K562 (cell line): ENCODE measurements around the gene FAM83D. TPM values are rescaled to one million over a fixed set of nuclear protein-coding genes. Genes with fewer than 3 reads are reported as not detected.
A peak's percentile ranks its signal among the peaks of the same experiment; 100 is the strongest.

Source experiments
- ATAC-seq: fragments of 200-7000 bp; cut with Tn5 transposase; 3 replicates; pipeline ENCODE4 v1.9.1; 2020; ENCODE audit warnings: moderate library complexity
- BruUV-seq: library from RNA; stranded (reverse); fragments of 400-500 nt; replicated peaks from 2 replicates; lab custom pipeline; 2021; lab: Mats Ljungman, UMichigan
- CTCF ChIA-PET: fragments of 300-600 bp; formaldehyde crosslinking; extraction: SDS; loops from one replicate; lab custom pipeline; 2021; ENCODE audit warnings: low intra/inter-chr PET ratio; lab: Yijun Ruan, JAX
- POLR2A ChIA-PET: fragments of 300-600, 350-650 bp; sonication (Branson Sonifier 250); formaldehyde crosslinking; extraction: SDS; loops from one replicate; lab custom pipeline; 2021; ENCODE audit warnings: antibody characterized with exemption, inconsistent platforms; lab: Yijun Ruan, JAX
- DNase-seq, 4 experiments: peaks; one replicate each; pipeline versions ENCODE4 v3.0.0 to v3.0.0-alpha.2; 2011 to 2018; ENCODE audit warnings: low spot score in 3 of 4, mixed read lengths in 3 of 4; ENCODE audit errors: extremely low read depth in 1 of 4
- FAIRE-seq: peaks from 2 replicates; lab custom pipeline; 2011; peaks lifted over from hg19 to GRCh38; lab: Jason Lieb, UNC
- H2AFZ ChIP-seq: 2 replicates; pipeline ENCODE4 v1.6.0; 2011; ENCODE audit warnings: low read depth, low read length, control low read depth, inconsistent platforms
- H3K27ac ChIP-seq: fragments of 200-600 bp; 3 replicates; pipeline ENCODE4 v1.8.0; 2011; ENCODE audit warnings: low read depth, mild to moderate bottlenecking, control low read depth, inconsistent platforms, low read length, moderate library complexity, mixed read lengths; ENCODE audit errors: extremely low read depth
- H3K27me3 ChIP-seq, 2 experiments: fragments of 300-600 bp in 1 of 2; 2 replicates in 1 of 2; 3 replicates in 1 of 2; pipeline versions ENCODE4 v1.6.0 to v1.8.0; 2011; ENCODE audit warnings: inconsistent platforms in 2 of 2, low read length in 2 of 2, mild to moderate bottlenecking in 1 of 2, mixed read lengths in 1 of 2, moderate library complexity in 1 of 2; ENCODE audit not compliant: control insufficient read depth in 2 of 2, insufficient read depth in 2 of 2
- H3K36me3 ChIP-seq: fragments of 300-600 bp; 3 replicates; pipeline ENCODE4 v1.8.0; 2011; ENCODE audit warnings: mild to moderate bottlenecking, low read length, inconsistent platforms; ENCODE audit not compliant: control insufficient read depth, insufficient read depth
- H3K4me1 ChIP-seq, 2 experiments: fragments of 200-600 bp in 1 of 2; replicated peaks in 1 of 2; 2 replicates in 1 of 2; 3 replicates in 1 of 2; pipeline versions ENCODE4 v1.5.1 to v1.8.0; 2011; ENCODE audit warnings: inconsistent platforms in 2 of 2, low read length in 2 of 2, mild to moderate bottlenecking in 1 of 2, mixed read lengths in 1 of 2, moderate library complexity in 1 of 2; ENCODE audit not compliant: control insufficient read depth in 2 of 2, insufficient read depth in 2 of 2
- H3K4me2 ChIP-seq: 2 replicates; pipeline ENCODE4 v1.6.1; 2011; ENCODE audit warnings: low read length, control low read depth, inconsistent platforms, mixed read lengths; ENCODE audit not compliant: insufficient read depth
- H3K4me3 ChIP-seq: fragments of 200-600 bp; sonication (generic), shearing (Covaris generic); 2 replicates; pipeline ENCODE4 v1.5.1; 2016; ENCODE audit warnings: control low read depth, inconsistent platforms
- H3K79me2 ChIP-seq: fragments of 200-600 bp; 3 replicates; pipeline ENCODE4 v1.8.0; 2011; ENCODE audit warnings: low read length, inconsistent platforms; ENCODE audit not compliant: control insufficient read depth, insufficient read depth
- H3K9ac ChIP-seq, 2 experiments: 2 replicates each; pipeline versions ENCODE4 v1.6.0 to v1.6.1; 2011; ENCODE audit warnings: low read depth in 2 of 2, low read length in 2 of 2, control low read depth in 1 of 2, inconsistent platforms in 1 of 2, mild to moderate bottlenecking in 1 of 2, mixed read lengths in 1 of 2; ENCODE audit not compliant: insufficient read depth in 1 of 2
- H3K9me1 ChIP-seq: one replicate; pipeline ENCODE4 v1.6.0; 2011; ENCODE audit warnings: inconsistent platforms, mild to moderate bottlenecking, low read length, moderate library complexity; ENCODE audit not compliant: control insufficient read depth, insufficient read depth
- H3K9me3 ChIP-seq: replicated peaks from 2 replicates; pipeline ENCODE4 v1.5.1; 2011; ENCODE audit warnings: low read depth, low read length, inconsistent platforms; ENCODE audit not compliant: control insufficient read depth, insufficient read depth
- H4K20me1 ChIP-seq: replicated peaks from 2 replicates; pipeline ENCODE4 v1.6.1; 2011; ENCODE audit warnings: low read length, inconsistent platforms, mixed read lengths; ENCODE audit not compliant: control insufficient read depth, insufficient read depth
- CEBPB ChIP-seq: fragments of 450-650 bp; IDR thresholded peaks from 2 replicates; pipeline ENCODE4 v1.6.1; 2016; ENCODE audit warnings: missing genetic modification characterization, missing compliant biosample characterization
- POLR2AphosphoS2 ChIP-seq: IDR thresholded peaks from 2 replicates; pipeline ENCODE4 v1.6.1; 2012; ENCODE audit warnings: low read length, improper control_type of control experiment
- PRMT5 ChIP-seq: sonication (generic); formaldehyde crosslinking; IDR thresholded peaks from 2 replicates; pipeline ENCODE4 v1.5.0; 2020; ENCODE audit warnings: missing genetic modification reagents
- RBFOX2 ChIP-seq: fragments of 200-400 bp; formaldehyde crosslinking; IDR thresholded peaks from 2 replicates; pipeline ENCODE4 v1.6.1; 2017; ENCODE audit warnings: low read depth, mild to moderate bottlenecking, low read length, moderate library complexity
- RBM39 ChIP-seq: fragments of 200-400 bp; formaldehyde crosslinking; optimal IDR thresholded peaks from 2 replicates; pipeline ENCODE3; 2018; ENCODE audit warnings: low read depth, low read length
- TOE1 ChIP-seq, 2 experiments: fragments of 450-650 bp in 1 of 2; sonication (generic) in 1 of 2; formaldehyde crosslinking in 1 of 2; IDR thresholded peaks; 2 replicates each; pipeline versions ENCODE4 v1.7.1 to v1.8.0; 2016 to 2022; ENCODE audit warnings: borderline replicate concordance in 2 of 2, mild to moderate bottlenecking in 2 of 2, antibody characterized with exemption in 1 of 2, inconsistent platforms in 1 of 2, low read depth in 1 of 2, missing genetic modification reagents in 1 of 2, moderate library complexity in 1 of 2
- ZFX ChIP-seq: sonication (generic); formaldehyde crosslinking; IDR thresholded peaks from 2 replicates; pipeline ENCODE4 v1.8.0; 2022; ENCODE audit warnings: mild to moderate bottlenecking, missing genetic modification reagents, moderate library complexity
- ZNF551 ChIP-seq: fragments of 250-450 bp; sonication (Bioruptor Pico); IDR thresholded peaks from 2 replicates; pipeline ENCODE4 v1.5.0; 2021; ENCODE audit warnings: mild to moderate bottlenecking, moderate library complexity
- WGBS: fragments of 100-300 bp; shearing (Covaris generic); methylation state at CpG from one replicate; pipeline ENCODE4 v1.1.6; 2016; ENCODE audit warnings: low coverage, mixed read lengths; ENCODE audit not compliant: insufficient coverage; ENCODE audit errors: missing lambda C conversion rate; 5-methylcytosine and 5-hydroxymethylcytosine counted together
- in situ Hi-C: fragments of 300-500 bp; cut with MboI; formaldehyde crosslinking; loops from 4 replicates; pipeline ENCODE4 v1.15.0; 2018; ENCODE audit warnings: inconsistent platforms, mixed read lengths
- intact Hi-C: fragments of 100-400 bp; cut with micrococcal nuclease; formaldehyde crosslinking; loops from 2 replicates; pipeline ENCODE4 v1.14.2; 2022
- polyA plus RNA-seq, 8 experiments: library from polyadenylated mRNA; depleted of rRNA in 4 of 8; stranded (reverse) in 5 of 8; unstranded in 3 of 8; fragments of >200 nt; fragmentation: Nextera tagmentation in 2 of 8; fragmentation: Illumina TruSeq in 1 of 8; extraction: Ambion mirVana in 2 of 8; extraction: Trizol in 1 of 8; gene quantifications; 2 replicates each; pipeline versions ENCODE4 v1.2.1 to v1.2.3, GENCODE V29; 2011 to 2014; ENCODE audit warnings: inconsistent platforms in 1 of 8, missing spikeins in 1 of 8
- total RNA-seq, 7 experiments: library from RNA; depleted of rRNA in 6 of 7; stranded (reverse); fragments of >200 nt in 6 of 7; fragmentation: Illumina TruSeq in 2 of 7; extraction: Trizol in 2 of 7; gene quantifications; 2 replicates each; pipeline versions ENCODE4 v1.2.1 to v1.2.3, GENCODE V29; 2011 to 2021; ENCODE audit warnings: low replicate concordance in 1 of 7
- TF ChIP-seq, protein P1 (sequence below), 2 experiments: fragments of 450-650 bp; IDR thresholded peaks; 2 replicates each; pipeline ENCODE4 v1.6.1; 2016; ENCODE audit warnings: mild to moderate bottlenecking in 2 of 2, borderline replicate concordance in 1 of 2, low read depth in 1 of 2, moderate library complexity in 1 of 2
- TF ChIP-seq, protein P2 (sequence below): fragments of 450-650 bp; IDR thresholded peaks from 2 replicates; pipeline ENCODE4 v1.6.1; 2016

Gene FAM83D
- total and polyA plus RNA-seq, 9 of the 15 experiments (the other 6 are each of a cell fraction or from before 2014, with no cell fraction given), result 8.2 to 66.1 (median 43.5) TPM

GRCh38 chr20:38932457-38933120 lies 6.4 kb downstream of the FAM83D start:
- H3K9ac ChIP-seq, result peak overlapping the region; percentile 32 to 62; a peak in 3 of 4 replicates
- no TSS peak for BruUV-seq
- peak overlapping the region; percentile 35; the same call in 2 of the 3 replicates for H3K27ac ChIP-seq
- ATAC-seq (no peak), DNase-seq (no peak), FAIRE-seq (peak; percentile 19)
- H3K9me3 ChIP-seq, result no peaks in the 10 kb centered on the region
- in situ Hi-C loops (loop anchor here (5.0 kb wide), 1 partner anchor 105 kb away; no protein-coding TSS in a partner anchor), intact Hi-C loops (no loop called here)
- WGBS, result 72% methylated on average over 9 of the region's 9 CpGs
- H3K27me3 ChIP-seq, result no peaks in the 10 kb centered on the region
- POLR2A ChIA-PET, result interaction anchor here (0.9 to 2.8 kb wide), 2 partner anchors 9 to 12 kb away, joined by 4 to 16 read pairs; no protein-coding TSS in a partner anchor
- no peak overlapping the region for H2AFZ ChIP-seq
- H4K20me1 ChIP-seq, result peaks cover 60% of the 10 kb centered on the region
- CTCF ChIA-PET, result no interaction called here
- peaks cover 96% of the 10 kb centered on the region for H3K36me3 ChIP-seq
- peak overlapping the region; percentile 14; the same call in 1 of the 2 replicates for H3K4me3 ChIP-seq
- peaks cover 14% of the 10 kb centered on the region for H3K9me1 ChIP-seq
- peak overlapping the region; percentile 51; the same call in 1 of the 2 replicates for H3K4me2 ChIP-seq
- peaks cover 100% of the 10 kb centered on the region for H3K79me2 ChIP-seq
- peaks cover 8 to 53% of the 10 kb centered on the region in 2 experiments; a peak in 3 of 5 replicates for H3K4me1 ChIP-seq
- TF ChIP-seq POLR2AphosphoS2, result 0 out of 2 replicates have a peak, but pooled peaks have one; percentile 34
- TF ChIP-seq, protein P1, sequence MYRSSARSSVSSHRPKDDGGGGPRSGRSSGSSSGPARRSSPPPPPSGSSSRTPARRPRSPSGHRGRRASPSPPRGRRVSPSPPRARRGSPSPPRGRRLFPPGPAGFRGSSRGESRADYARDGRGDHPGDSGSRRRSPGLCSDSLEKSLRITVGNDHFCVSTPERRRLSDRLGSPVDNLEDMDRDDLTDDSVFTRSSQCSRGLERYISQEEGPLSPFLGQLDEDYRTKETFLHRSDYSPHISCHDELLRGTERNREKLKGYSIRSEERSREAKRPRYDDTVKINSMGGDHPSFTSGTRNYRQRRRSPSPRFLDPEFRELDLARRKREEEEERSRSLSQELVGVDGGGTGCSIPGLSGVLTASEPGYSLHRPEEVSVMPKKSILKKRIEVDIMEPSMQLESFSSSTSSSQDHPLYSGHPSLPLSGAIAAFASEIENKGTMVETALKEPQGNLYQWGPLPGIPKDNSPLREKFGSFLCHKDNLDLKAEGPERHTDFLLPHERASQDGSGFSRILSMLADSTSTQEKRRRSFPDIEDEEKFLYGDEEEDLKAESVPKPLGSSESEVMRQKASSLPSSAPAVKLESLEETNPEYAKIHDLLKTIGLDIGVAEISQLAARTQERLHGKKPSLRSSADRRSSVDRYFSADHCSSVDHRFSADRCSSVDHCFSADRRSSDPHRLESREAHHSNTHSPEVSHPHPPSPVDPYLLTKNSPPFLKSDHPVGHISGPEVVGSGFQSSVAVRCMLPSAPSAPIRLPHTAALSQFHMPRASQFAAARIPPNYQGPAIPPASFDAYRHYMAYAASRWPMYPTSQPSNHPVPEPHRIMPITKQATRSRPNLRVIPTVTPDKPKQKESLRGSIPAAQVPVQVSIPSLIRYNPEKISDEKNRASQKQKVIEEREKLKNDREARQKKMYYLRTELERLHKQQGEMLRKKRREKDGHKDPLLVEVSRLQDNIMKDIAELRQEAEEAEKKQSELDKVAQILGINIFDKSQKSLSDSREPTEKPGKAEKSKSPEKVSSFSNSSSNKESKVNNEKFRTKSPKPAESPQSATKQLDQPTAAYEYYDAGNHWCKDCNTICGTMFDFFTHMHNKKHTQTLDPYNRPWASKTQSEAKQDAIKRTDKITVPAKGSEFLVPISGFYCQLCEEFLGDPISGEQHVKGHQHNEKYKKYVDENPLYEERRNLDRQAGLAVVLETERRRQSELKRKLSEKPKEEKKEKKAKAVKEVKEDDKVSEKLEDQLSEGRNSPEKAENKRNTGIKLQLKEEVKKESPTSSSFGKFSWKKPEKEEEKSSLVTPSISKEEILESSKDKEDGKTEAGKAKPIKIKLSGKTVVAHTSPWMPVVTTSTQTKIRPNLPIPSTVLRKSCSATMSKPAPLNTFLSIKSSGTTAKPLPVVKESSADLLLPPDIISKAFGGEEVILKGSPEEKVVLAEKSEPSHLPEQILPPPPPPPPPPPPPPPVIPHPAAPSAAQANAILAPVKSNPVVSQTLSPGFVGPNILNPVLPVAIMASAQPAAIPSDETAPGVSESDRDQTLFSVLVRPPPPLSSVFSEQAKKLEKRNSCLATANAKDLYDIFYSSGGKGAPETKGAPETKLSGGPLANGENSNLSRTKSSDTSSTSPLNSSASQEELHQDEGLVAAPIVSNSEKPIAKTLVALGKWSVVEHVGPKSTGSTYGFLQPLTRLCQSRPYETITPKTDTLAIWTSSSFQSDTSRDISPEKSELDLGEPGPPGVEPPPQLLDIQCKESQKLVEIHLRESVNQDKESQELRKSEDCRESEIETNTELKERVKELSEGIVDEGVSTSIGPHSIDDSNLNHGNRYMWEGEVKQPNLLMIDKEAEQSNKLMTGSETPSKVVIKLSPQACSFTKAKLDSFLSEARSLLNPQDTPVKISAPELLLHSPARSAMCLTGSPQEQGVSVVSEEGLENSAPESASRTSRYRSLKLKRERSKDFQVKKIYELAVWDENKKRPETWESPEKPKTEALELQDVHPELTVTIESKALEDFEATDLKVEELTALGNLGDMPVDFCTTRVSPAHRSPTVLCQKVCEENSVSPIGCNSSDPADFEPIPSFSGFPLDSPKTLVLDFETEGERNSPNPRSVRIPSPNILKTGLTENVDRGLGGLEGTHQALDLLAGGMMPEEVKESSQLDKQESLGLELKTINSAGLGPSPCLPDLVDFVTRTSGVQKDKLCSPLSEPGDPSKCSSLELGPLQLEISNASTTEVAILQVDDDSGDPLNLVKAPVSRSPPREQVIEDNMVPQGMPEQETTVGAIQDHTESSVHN (IDR thresholded peaks at IDR 0.05; ENCODE audit: borderline replicate concordance in 1 of 2, low read depth in 1 of 2), result no peak
- TF ChIP-seq TOE1 (IDR thresholded peaks at IDR 0.05; ENCODE audit: borderline replicate concordance), result no peak
- no peak for TF ChIP-seq TOE1 (CRISPR knock-in tag; IDR thresholded peaks at IDR 0.05; ENCODE audit: borderline replicate concordance, low read depth)
- no peak for TF ChIP-seq RBM39
- no peak for TF ChIP-seq ZNF551 (CRISPR knock-in tag)
- 0 out of 2 replicates have a peak, but pooled peaks have one; percentile 9 for TF ChIP-seq CEBPB (tag)
- no peak for TF ChIP-seq ZFX (CRISPR knock-in tag)
- TF ChIP-seq, protein P2, sequence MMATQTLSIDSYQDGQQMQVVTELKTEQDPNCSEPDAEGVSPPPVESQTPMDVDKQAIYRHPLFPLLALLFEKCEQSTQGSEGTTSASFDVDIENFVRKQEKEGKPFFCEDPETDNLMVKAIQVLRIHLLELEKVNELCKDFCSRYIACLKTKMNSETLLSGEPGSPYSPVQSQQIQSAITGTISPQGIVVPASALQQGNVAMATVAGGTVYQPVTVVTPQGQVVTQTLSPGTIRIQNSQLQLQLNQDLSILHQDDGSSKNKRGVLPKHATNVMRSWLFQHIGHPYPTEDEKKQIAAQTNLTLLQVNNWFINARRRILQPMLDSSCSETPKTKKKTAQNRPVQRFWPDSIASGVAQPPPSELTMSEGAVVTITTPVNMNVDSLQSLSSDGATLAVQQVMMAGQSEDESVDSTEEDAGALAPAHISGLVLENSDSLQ, result no peak
- TF ChIP-seq PRMT5 (CRISPR knock-in tag), result no peak
- TF ChIP-seq RBFOX2, result peak; percentile 11; the same call in 1 of the 2 replicates
